ENCODE data around the gene CDK17.

The CDK17 gene

DNA sequence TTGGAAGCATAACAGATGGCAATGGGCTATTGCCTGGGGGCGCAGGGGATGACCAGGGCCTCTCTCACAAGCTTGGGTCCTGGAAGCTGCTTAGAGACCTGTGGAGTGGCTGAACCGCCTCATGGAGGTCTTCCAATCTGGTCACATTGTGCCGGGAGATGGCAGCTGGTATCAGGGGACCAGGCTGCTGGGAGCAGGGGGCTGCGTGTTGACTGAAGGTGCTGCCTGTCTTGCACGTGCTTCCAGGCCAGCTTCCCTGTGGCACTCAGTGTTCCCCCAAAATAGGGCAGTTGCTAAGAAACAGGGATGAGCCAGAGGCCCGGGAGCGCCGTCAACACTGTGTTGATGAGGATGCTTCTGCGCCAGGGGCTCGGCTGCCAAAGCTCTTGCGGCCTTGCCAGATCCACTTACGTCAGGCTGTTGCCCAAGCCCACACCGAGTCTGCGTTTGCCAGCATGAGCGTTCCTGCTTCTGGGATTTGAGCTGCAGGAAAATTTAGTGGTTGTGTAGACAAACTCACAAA is 166.2 kb downstream of the CDK17 start:
- DNase-seq = no peak

- DNase-seq = no peak
Measured at GRCh38 chr12:96233168-96233567, 167.1 kb downstream of the CDK17 start.

GRCh38 chr12:96230646-96231045 is 169.6 kb downstream of the CDK17 start:
- no peak for DNase-seq

GRCh38 chr12:96228566-96229248 is 171.5 kb downstream of the CDK17 start:
- DNase-seq = no peak
